GM18868 (cell line): Measurements from ENCODE around the gene EPAS1.

Source experiments
- ATAC-seq: cut with Tn5 transposase; IDR thresholded peaks from one replicate; pipeline ENCODE4 v1.9.1; 2021; ENCODE audit warnings: mild to moderate bottlenecking, moderate library complexity; ENCODE audit not compliant: unreplicated experiment

EPAS1 gene

GRCh38 chr2:46300406-46300832 is 3.2 kb downstream of the EPAS1 start:
- ATAC-seq: no peak

- ATAC-seq: no peak
Measured at GRCh38 chr2:46302005-46302695, 4.9 kb downstream of the EPAS1 start.

- no peak for ATAC-seq
Measured at GRCh38 chr2:46303233-46303632, 6.0 kb downstream of the EPAS1 start.

- no peak for ATAC-seq
Measured at GRCh38 chr2:46303822-46304221, 6.6 kb downstream of the EPAS1 start.

- no peak for ATAC-seq
Measured at GRCh38 chr2:46304635-46305034, 7.4 kb downstream of the EPAS1 start.

- no peak for ATAC-seq
Measured at GRCh38 chr2:46305187-46305586, 8.0 kb downstream of the EPAS1 start.

- ATAC-seq: no peak
Measured at GRCh38 chr2:46305767-46306166, 8.6 kb downstream of the EPAS1 start.

- no peak for ATAC-seq
Measured at GRCh38 chr2:46306330-46306751, 9.1 kb downstream of the EPAS1 start.

GRCh38 chr2:46306988-46307655 is 9.9 kb downstream of the EPAS1 start:
- no peak for ATAC-seq

- no peak for ATAC-seq
Measured at GRCh38 chr2:46308081-46308480, 10.9 kb downstream of the EPAS1 start.

- no peak for ATAC-seq
Measured at GRCh38 chr2:46308629-46309028, 11.4 kb downstream of the EPAS1 start.

GRCh38 chr2:46309052-46309953 is 12.1 kb downstream of the EPAS1 start:
- no peak for ATAC-seq

GRCh38 chr2:46310446-46310845 is 13.2 kb downstream of the EPAS1 start:
- no peak for ATAC-seq

- no peak for ATAC-seq
Measured at GRCh38 chr2:46311651-46312223, 14.5 kb downstream of the EPAS1 start.

- no peak for ATAC-seq
Measured at GRCh38 chr2:46313063-46313462, 15.9 kb downstream of the EPAS1 start.

GRCh38 chr2:46314065-46314835 is 17.0 kb downstream of the EPAS1 start:
- no peak for ATAC-seq

GRCh38 chr2:46315103-46315890 is 18.1 kb downstream of the EPAS1 start:
- no peak for ATAC-seq

- ATAC-seq: no peak
Measured at GRCh38 chr2:46317094-46317486, 19.9 kb downstream of the EPAS1 start.

GRCh38 chr2:46318579-46319460 is 21.6 kb downstream of the EPAS1 start:
- ATAC-seq: no peak
